H1 (cell line): ENCODE results near the gene SLC30A7. TPM values are rescaled to one million over a fixed set of nuclear protein-coding genes. Genes with fewer than 3 reads are reported as not detected.

Experiments
- CTCF ChIA-PET: fragments of 300-600 bp; sonication (Branson Sonifier 250); formaldehyde crosslinking; loops from one replicate; lab custom pipeline; 2021; ENCODE audit not compliant: partially characterized antibody; lab: Charles Lee
- POLR2A ChIA-PET: fragments of 300-600 bp; sonication (Branson Sonifier 250); formaldehyde crosslinking; loops from one replicate; lab custom pipeline; 2021; ENCODE audit warnings: inconsistent platforms; ENCODE audit not compliant: partially characterized antibody; lab: Charles Lee
- DNase-seq, 2 experiments: peaks; one replicate each; pipeline versions ENCODE4 v3.0.0 to v3.0.0-alpha.2; 2010 to 2022; ENCODE audit warnings: low spot score in 2 of 2, low read depth in 1 of 2, mixed read lengths in 1 of 2
- FAIRE-seq: peaks from 2 replicates; lab custom pipeline; 2011; peaks lifted over from hg19 to GRCh38; lab: Jason Lieb, UNC
- H2AFZ ChIP-seq: 2 replicates; pipeline ENCODE4 v1.8.1; 2012; ENCODE audit warnings: low read length, inconsistent platforms
- H2AK5ac ChIP-seq: 2 replicates; pipeline ENCODE4 v1.6.1; 2013; ENCODE audit warnings: low read depth, low read length
- H2BK120ac ChIP-seq: replicated peaks from 2 replicates; pipeline ENCODE3; 2013; ENCODE audit warnings: low read depth, low read length, inconsistent platforms
- H2BK12ac ChIP-seq: 2 replicates; pipeline ENCODE4 v1.6.1; 2013; ENCODE audit warnings: low read depth, low read length
- H2BK15ac ChIP-seq: 2 replicates; pipeline ENCODE4 v1.6.1; 2013; ENCODE audit warnings: low read length
- H2BK20ac ChIP-seq: 2 replicates; pipeline ENCODE4 v1.6.1; 2013; ENCODE audit warnings: low read length
- H2BK5ac ChIP-seq: 2 replicates; pipeline ENCODE4 v1.6.1; 2013; ENCODE audit warnings: low read depth, low read length
- H3K14ac ChIP-seq: 2 replicates; pipeline ENCODE4 v1.6.1; 2013; ENCODE audit warnings: inconsistent platforms; ENCODE audit not compliant: insufficient read length
- H3K18ac ChIP-seq: 2 replicates; pipeline ENCODE4 v1.6.1; 2013; ENCODE audit warnings: low read length; ENCODE audit errors: extremely low read depth
- H3K23ac ChIP-seq: 2 replicates; pipeline ENCODE4 v1.6.1; 2013; ENCODE audit warnings: inconsistent platforms; ENCODE audit not compliant: insufficient read length
- H3K23me2 ChIP-seq: 2 replicates; pipeline ENCODE4 v1.6.1; 2013; ENCODE audit warnings: low read depth, low read length
- H3K27ac ChIP-seq: 2 replicates; pipeline ENCODE4 v1.6.1; 2011; ENCODE audit warnings: low read depth, low read length, inconsistent platforms
- H3K27me3 ChIP-seq, 4 experiments: replicated peaks in 1 of 4; 1 replicate in 1 of 4; 2 replicates in 3 of 4; pipeline versions ENCODE4 v1.6.1 to v1.8.1; 2011 to 2013; ENCODE audit warnings: low read length in 3 of 4, mild to moderate bottlenecking in 3 of 4, inconsistent platforms in 2 of 4, mixed read lengths in 2 of 4, moderate library complexity in 1 of 4; ENCODE audit not compliant: control insufficient read depth in 3 of 4, insufficient read depth in 3 of 4; ENCODE audit errors: extremely low read depth in 1 of 4
- H3K36me3 ChIP-seq, 4 experiments: 2 replicates each; pipeline versions ENCODE4 v1.6.1 to v1.8.1; 2011 to 2013; ENCODE audit warnings: mild to moderate bottlenecking in 4 of 4, low read length in 3 of 4, moderate library complexity in 2 of 4, control low read depth in 1 of 4, inconsistent platforms in 1 of 4; ENCODE audit not compliant: insufficient read depth in 4 of 4, control insufficient read depth in 2 of 4
- H3K4ac ChIP-seq: replicated peaks from 2 replicates; pipeline ENCODE3; 2013; ENCODE audit warnings: low read length, low read depth, mixed read lengths, inconsistent platforms; ENCODE audit not compliant: insufficient read length
- H3K4me1 ChIP-seq, 4 experiments: replicated peaks in 1 of 4; 1 replicate in 1 of 4; 2 replicates in 3 of 4; pipeline versions ENCODE4 v1.6.1 to v1.8.1; 2011 to 2013; ENCODE audit warnings: low read length in 3 of 4, inconsistent platforms in 2 of 4, mixed read lengths in 1 of 4; ENCODE audit not compliant: insufficient read depth in 4 of 4, control insufficient read depth in 3 of 4
- H3K4me2 ChIP-seq, 2 experiments: 2 replicates each; pipeline versions ENCODE4 v1.6.1 to v1.8.1; 2011 to 2013; ENCODE audit warnings: low read depth in 2 of 2, low read length in 2 of 2, control low read depth in 1 of 2, inconsistent platforms in 1 of 2, mild to moderate bottlenecking in 1 of 2; ENCODE audit not compliant: insufficient read depth in 1 of 2
- H3K4me3 ChIP-seq, 4 experiments: fragments of 200-600, 300-600 bp in 1 of 4; sonication (generic), shearing (Covaris generic), sonication (Bioruptor Twin) in 1 of 4; 2 replicates each; pipeline versions ENCODE4 v1.5.1 to v1.8.1; 2011 to 2016; ENCODE audit warnings: low read length in 4 of 4, low read depth in 3 of 4, control low read depth in 2 of 4, inconsistent platforms in 2 of 4, mild to moderate bottlenecking in 2 of 4, mixed read lengths in 1 of 4, moderate library complexity in 1 of 4; ENCODE audit not compliant: insufficient read depth in 2 of 4; ENCODE audit errors: extremely low read depth in 1 of 4
- H3K56ac ChIP-seq: replicated peaks from 2 replicates; pipeline ENCODE3; 2013; ENCODE audit warnings: low read depth, mild to moderate bottlenecking, mixed read lengths, low read length, inconsistent platforms; ENCODE audit not compliant: insufficient read length
- H3K79me1 ChIP-seq: 2 replicates; pipeline ENCODE4 v1.6.1; 2013; ENCODE audit warnings: low read depth, low read length, control low read depth
- H3K79me2 ChIP-seq, 2 experiments: 2 replicates each; pipeline versions ENCODE4 v1.6.1 to v1.8.1; 2012 to 2013; ENCODE audit warnings: low read length in 2 of 2, mild to moderate bottlenecking in 2 of 2, inconsistent platforms in 1 of 2; ENCODE audit not compliant: insufficient read depth in 2 of 2, control insufficient read depth in 1 of 2
- H3K9ac ChIP-seq, 4 experiments: replicated peaks in 1 of 4; 1 replicate in 1 of 4; 2 replicates in 3 of 4; pipeline versions ENCODE4 v1.6.1 to v1.8.1; 2011 to 2013; ENCODE audit warnings: low read depth in 3 of 4, low read length in 3 of 4, control low read depth in 2 of 4, mild to moderate bottlenecking in 2 of 4, moderate library complexity in 2 of 4, inconsistent platforms in 1 of 4; ENCODE audit errors: extremely low read depth in 1 of 4
- H3K9me3 ChIP-seq, 2 experiments: 2 replicates each; pipeline versions ENCODE4 v1.6.1 to v1.8.1; 2012 to 2013; ENCODE audit warnings: mild to moderate bottlenecking in 2 of 2, moderate library complexity in 2 of 2, control low read depth in 1 of 2, inconsistent platforms in 1 of 2, low read depth in 1 of 2, low read length in 1 of 2, mixed read lengths in 1 of 2; ENCODE audit not compliant: insufficient read depth in 2 of 2
- H4K20me1 ChIP-seq, 2 experiments: replicated peaks in 1 of 2; 2 replicates each; pipeline versions ENCODE3 to v1.8.1; 2011 to 2013; ENCODE audit warnings: inconsistent platforms in 2 of 2, low read length in 2 of 2, mild to moderate bottlenecking in 1 of 2; ENCODE audit not compliant: insufficient read depth in 2 of 2, control insufficient read depth in 1 of 2
- H4K5ac ChIP-seq: 2 replicates; pipeline ENCODE4 v1.6.1; 2013; ENCODE audit warnings: low read length, low read depth, mixed read lengths, inconsistent platforms; ENCODE audit not compliant: insufficient read length
- H4K8ac ChIP-seq: 2 replicates; pipeline ENCODE4 v1.8.0; 2013; ENCODE audit warnings: mild to moderate bottlenecking, moderate library complexity, low read length, inconsistent platforms; ENCODE audit not compliant: insufficient read depth; ENCODE audit errors: extremely low read depth
- H4K91ac ChIP-seq: replicated peaks from 2 replicates; pipeline ENCODE3; 2013; ENCODE audit warnings: low read length, mixed read lengths, inconsistent platforms; ENCODE audit not compliant: insufficient read length
- GTF2F1 ChIP-seq: IDR thresholded peaks from 2 replicates; pipeline ENCODE4 v1.6.1; 2012; ENCODE audit warnings: low read depth, low read length, improper control_type of control experiment, borderline replicate concordance
- TAF1 ChIP-seq: IDR thresholded peaks from 2 replicates; pipeline ENCODE4 v1.6.1; 2011; ENCODE audit warnings: mild to moderate bottlenecking, low read depth, low read length
- USF2 ChIP-seq: IDR thresholded peaks from 2 replicates; pipeline ENCODE4 v1.6.1; 2011; ENCODE audit warnings: low read length, improper control_type of control experiment
- WGBS, 2 experiments: shearing (Covaris generic) in 1 of 2; methylation state at CpG; one replicate each; pipeline versions ENCODE4 v1.1.6 to v1.1.7; 2013 to 2015; ENCODE audit warnings: low lambda C conversion rate in 2 of 2, mixed read lengths in 2 of 2, inconsistent platforms in 1 of 2, low coverage in 1 of 2, missing lambda C conversion rate in 1 of 2; ENCODE audit not compliant: insufficient replicate concordance in 2 of 2, insufficient coverage in 1 of 2, insufficient read length in 1 of 2; ENCODE audit errors: extremely low coverage in 1 of 2, missing lambda C conversion rate in 1 of 2; 5-methylcytosine and 5-hydroxymethylcytosine counted together
- polyA plus RNA-seq, 7 experiments: library from polyadenylated mRNA; depleted of rRNA in 3 of 7; stranded (reverse) in 5 of 7; unstranded in 2 of 7; fragments of >200 nt in 5 of 7; fragments of 200-250 nt in 2 of 7; gene quantifications; 1 replicate in 5 of 7; 2 replicates in 1 of 7; 4 replicates in 1 of 7; pipeline versions ENCODE4 v1.2.1 to v1.2.3, GENCODE V29; 2011 to 2013; ENCODE audit warnings: missing spikeins in 2 of 7, mixed read lengths in 2 of 7
- total RNA-seq: library from RNA; stranded (reverse); fragmentation: NEBNext Ultra II Directional; extraction: Animal tissue kit (Norgen Biotek cat#: 25700); gene quantifications from 2 replicates; pipeline ENCODE4 v1.2.1, GENCODE V29; 2021

The SLC30A7 gene
- total and polyA plus RNA-seq, 2 of the 8 experiments (the other 6 are each of a cell fraction or from before 2014, with no cell fraction given): 5.5 to 22.1 TPM

GRCh38 chr1:100942304-100943046, 46.6 kb downstream of the SLC30A7 start:
- POLR2A ChIA-PET: interaction anchor here (1.0 to 1.8 kb wide), 2 partner anchors 11 to 16 kb away, joined by 3 read pairs; no protein-coding TSS in a partner anchor
- no peak for FAIRE-seq

More at GRCh38 chr1:100942304-100943046, 46.6 kb downstream of the SLC30A7 start:
- no peaks in the 10 kb centered on the region for H3K79me1 ChIP-seq
- peaks cover 0 to 12% (median 3%) of the 10 kb centered on the region in 4 experiments; a peak in 2 of 8 replicates for H3K36me3 ChIP-seq
- no peak overlapping the region for H2BK15ac ChIP-seq
- H2BK120ac ChIP-seq: no peak overlapping the region
- no peak overlapping the region for H2AFZ ChIP-seq
- no peak overlapping the region for H3K23ac ChIP-seq
- H3K23me2 ChIP-seq: no peaks in the 10 kb centered on the region; the same call in 1 of the 2 replicates
- H3K9ac ChIP-seq: peak overlapping the region in 1 of 4 experiments; percentile 34; a peak in 1 of 7 replicates
- no peak overlapping the region for H4K5ac ChIP-seq
- peaks cover 0 to 2% of the 10 kb centered on the region in 2 experiments; a peak in 2 of 4 replicates for H3K79me2 ChIP-seq
- no peak overlapping the region for H3K56ac ChIP-seq
- no peak overlapping the region for H3K14ac ChIP-seq
- no peak overlapping the region for H3K4me2 ChIP-seq
- H2AK5ac ChIP-seq: no peak overlapping the region
- H4K91ac ChIP-seq: no peak overlapping the region
- H2BK20ac ChIP-seq: no peak overlapping the region
- H3K18ac ChIP-seq: no peak overlapping the region
- H3K9me3 ChIP-seq: no peaks in the 10 kb centered on the region
- DNase-seq: no peak
- no peaks in the 10 kb centered on the region for H3K27me3 ChIP-seq
- no peak overlapping the region for H3K4me3 ChIP-seq
- no peak overlapping the region for H3K4ac ChIP-seq
- WGBS, 2 experiments: 98% methylated on average over 2 of the region's 2 CpGs; no CpG with 5 or more reads in 1 of the 2 experiments
- CTCF ChIA-PET: no interaction called here
- no peak for TF ChIP-seq TAF1
- no peak for TF ChIP-seq USF2
- no peak for TF ChIP-seq GTF2F1
- H3K27ac ChIP-seq: no peak overlapping the region
- H4K20me1 ChIP-seq: no peaks in the 10 kb centered on the region
- no peak overlapping the region for H2BK12ac ChIP-seq
- no peak overlapping the region for H4K8ac ChIP-seq
- H3K4me1 ChIP-seq: no peaks in the 10 kb centered on the region
- no peak overlapping the region for H2BK5ac ChIP-seq
